Gastrocnemius medialis (tissue), 4 donors: Measurements from ENCODE around the gene ETV6.

Source experiments
- POLR2A ChIP-seq, 2 donors: fragments of 450-650 bp; IDR thresholded peaks; one replicate each; pipeline ENCODE4 v1.6.1; 2017; ENCODE audit warnings: antibody characterized with exemption in 2 of 2, mild to moderate bottlenecking in 2 of 2, moderate library complexity in 2 of 2
- TF ChIP-seq, protein P1 (sequence below), 5 experiments: fragments of 450-650 bp in 3 of 5; fragments of 200-600 bp in 2 of 5; sonication (generic) in 2 of 5; IDR thresholded peaks in 4 of 5; conservative IDR thresholded peaks in 1 of 5; 1 replicate in 4 of 5; 2 replicates in 1 of 5; pipeline ENCODE4 v1.5.1; 2016 to 2019; ENCODE audit warnings: antibody characterized with exemption in 5 of 5, mild to moderate bottlenecking in 3 of 5, moderate library complexity in 3 of 5

DNA sequence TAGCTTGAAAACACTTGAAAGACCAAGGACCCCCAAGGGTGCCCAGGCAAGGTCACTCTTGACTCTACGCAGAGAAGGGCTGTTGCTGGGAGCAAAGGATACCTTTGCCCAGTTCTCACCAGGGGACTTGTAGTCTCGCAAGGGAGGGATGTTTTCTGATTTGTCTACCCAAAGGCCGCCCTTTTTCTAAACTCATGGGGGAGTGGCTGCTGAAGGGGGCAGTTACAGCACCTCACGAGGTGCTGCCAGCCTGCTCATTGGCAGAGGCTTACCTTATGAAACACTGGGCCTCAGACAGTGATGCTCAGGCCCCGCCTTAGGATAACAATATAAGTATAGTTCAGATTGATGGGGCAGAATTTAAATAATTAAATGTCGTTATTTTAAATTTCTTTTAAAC lies 107.0 kb downstream of the ETV6 start:
- TF ChIP-seq, protein P1, sequence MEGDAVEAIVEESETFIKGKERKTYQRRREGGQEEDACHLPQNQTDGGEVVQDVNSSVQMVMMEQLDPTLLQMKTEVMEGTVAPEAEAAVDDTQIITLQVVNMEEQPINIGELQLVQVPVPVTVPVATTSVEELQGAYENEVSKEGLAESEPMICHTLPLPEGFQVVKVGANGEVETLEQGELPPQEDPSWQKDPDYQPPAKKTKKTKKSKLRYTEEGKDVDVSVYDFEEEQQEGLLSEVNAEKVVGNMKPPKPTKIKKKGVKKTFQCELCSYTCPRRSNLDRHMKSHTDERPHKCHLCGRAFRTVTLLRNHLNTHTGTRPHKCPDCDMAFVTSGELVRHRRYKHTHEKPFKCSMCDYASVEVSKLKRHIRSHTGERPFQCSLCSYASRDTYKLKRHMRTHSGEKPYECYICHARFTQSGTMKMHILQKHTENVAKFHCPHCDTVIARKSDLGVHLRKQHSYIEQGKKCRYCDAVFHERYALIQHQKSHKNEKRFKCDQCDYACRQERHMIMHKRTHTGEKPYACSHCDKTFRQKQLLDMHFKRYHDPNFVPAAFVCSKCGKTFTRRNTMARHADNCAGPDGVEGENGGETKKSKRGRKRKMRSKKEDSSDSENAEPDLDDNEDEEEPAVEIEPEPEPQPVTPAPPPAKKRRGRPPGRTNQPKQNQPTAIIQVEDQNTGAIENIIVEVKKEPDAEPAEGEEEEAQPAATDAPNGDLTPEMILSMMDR (IDR thresholded peaks at IDR 0.05 in 4 of 5, conservative IDR thresholded peaks at IDR 0.05 in 1 of 5): no peak
- TF ChIP-seq POLR2A (IDR thresholded peaks at IDR 0.05): no peak
